Motor neuron (in vitro differentiated cells): ENCODE results near the gene TENT5C. TPM values are rescaled to one million over a fixed set of nuclear protein-coding genes. Genes with fewer than 3 reads are reported as not detected.

Experiments
- ATAC-seq, 8 experiments: fragments of 200-7000 bp; cut with Tn5 transposase; replicated peaks in 6 of 8; 2 replicates each; pipeline ENCODE4 v1.8.0; 2021; ENCODE audit warnings: mild to moderate bottlenecking in 8 of 8, moderate library complexity in 8 of 8
- H3K27ac ChIP-seq, 2 donors: fragments of 250-450 bp; sonication (Bioruptor Pico); 2 replicates each; pipeline ENCODE4 v1.9.0; 2021; ENCODE audit warnings: antibody characterized with exemption in 2 of 2, mild to moderate bottlenecking in 2 of 2, moderate library complexity in 1 of 2
- H3K4me1 ChIP-seq, 2 donors: fragments of 250-450 bp; sonication (Bioruptor Pico); replicated peaks in 1 of 2; 2 replicates each; pipeline ENCODE4 v1.6.1; 2021; ENCODE audit warnings: antibody characterized with exemption in 2 of 2, mild to moderate bottlenecking in 2 of 2, moderate library complexity in 1 of 2
- H3K4me3 ChIP-seq, 5 donors: fragments of 250-450 bp; sonication (Bioruptor Pico); 2 replicates each; pipeline ENCODE4 v1.9.0; 2021; ENCODE audit warnings: antibody characterized with exemption in 5 of 5, mild to moderate bottlenecking in 5 of 5, moderate library complexity in 4 of 5
- WGBS, 10 experiments: fragments of 450-650 bp; shearing (Covaris generic); methylation state at CpG; one replicate each; pipeline ENCODE4 v1.0.0; 2022; 5-methylcytosine and 5-hydroxymethylcytosine counted together
- in situ Hi-C, 9 experiments: fragments of 400-800 bp; cut with MboI; loops; one replicate each; pipeline ENCODE4 v1.15.0; 2021; ENCODE audit warnings: low sequenced_read_pairs in 9 of 9, low pct_unique_long_range_greater_than_20kb in 2 of 9; ENCODE audit not compliant: unreplicated experiment in 9 of 9
- total RNA-seq, 8 experiments: library from RNA; unstranded; fragments of 300-600 nt; gene quantifications; 2 replicates each; pipeline versions ENCODE4 v1.2.3 to v1.2.4, GENCODE V29; 2022

The TENT5C gene
- total RNA-seq, 8 experiments from 2014 or later, result 0.05 to 1.4 (median 0.56) TPM

DNA sequence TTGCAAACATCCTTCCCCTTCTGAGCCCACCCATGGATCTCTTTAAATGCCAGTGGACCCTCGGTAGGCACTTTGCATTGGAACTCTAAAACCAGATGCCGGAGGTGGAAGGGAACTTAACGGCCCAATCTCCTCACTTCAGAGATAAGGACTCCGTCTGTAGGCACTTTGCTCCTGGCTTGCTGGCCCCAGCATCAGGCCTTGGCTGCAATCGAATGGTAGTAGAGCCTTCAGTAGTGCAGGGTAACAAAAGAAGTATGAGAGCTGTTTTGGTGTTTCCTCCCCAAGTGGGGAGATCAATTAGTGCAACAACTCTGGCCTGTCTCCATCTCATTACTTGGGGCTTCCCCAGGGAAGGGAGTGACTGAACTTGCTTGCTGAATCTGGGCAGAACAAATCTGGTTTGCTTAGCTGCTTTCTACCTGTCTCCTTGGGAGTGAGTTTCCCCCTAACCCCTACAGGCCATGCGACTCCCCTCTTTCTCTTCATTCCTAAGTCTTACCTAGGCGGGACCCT, 70.8 kb downstream of the TENT5C start:
- in situ Hi-C loops, result loop anchor here in 1 of 9 experiments (10.0 kb wide), 1 partner anchor 152 kb away; no protein-coding TSS in a partner anchor
- H3K4me1 ChIP-seq, result no peaks in the 10 kb centered on the region
- ATAC-seq, result no peak
- no peak overlapping the region for H3K4me3 ChIP-seq
- H3K27ac ChIP-seq, result no peak overlapping the region
- WGBS, 10 experiments, result 20 to 100% (median 80%) methylated on average over 1 to 5 of the region's 7 CpGs; no CpG with 5 or more reads in 2 of the 10 experiments

Other genes starting within 250 kb of the TENT5C start
- 10 to 100 TPM; 33.3 to 57.9 (median 41.1) TPM for gene MAN1A2, start 238.6 kb upstream of the TENT5C start, total RNA-seq